ENCODE measurements around the gene COL7A1. TPM values are rescaled to one million over a fixed set of nuclear protein-coding genes. Genes with fewer than 3 reads are reported as not detected.
A peak's percentile ranks its signal among the peaks of the same experiment; 100 is the strongest.

The COL7A1 gene
- total RNA-seq, 1 donor from 2014 or later = 337 TPM

- H3K4me3 ChIP-seq (ENCODE audit: low read depth, low read length) = no peak overlapping the region
- no peak for TF ChIP-seq CTCF (IDR thresholded peaks at IDR 0.05; ENCODE audit: insufficient read depth, low read length, poor library complexity, severe bottlenecking)
- H3K36me3 ChIP-seq (ENCODE audit: control insufficient read depth, insufficient read depth, low read length) = peaks cover 10% of the 10 kb centered on the region
- no peak for DNase-seq (ENCODE audit: low read depth)
- H3K27me3 ChIP-seq (ENCODE audit: control insufficient read depth, insufficient read depth, low read length) = no peaks in the 10 kb centered on the region
Observed at GRCh38 chr3:48599509-48600285, 4.6 kb upstream of the COL7A1 start.

- TF ChIP-seq CTCF (IDR thresholded peaks at IDR 0.05; ENCODE audit: insufficient read depth, low read length, poor library complexity, severe bottlenecking) = no peak
- Histone ChIP-seq H3K36me3 (ENCODE audit: control insufficient read depth, insufficient read depth, low read length) (peaks cover 8% of the 10 kb centered on the region), H3K27me3 (ENCODE audit: control insufficient read depth, insufficient read depth, low read length) (no peaks in the 10 kb centered on the region), H3K4me3 (ENCODE audit: low read depth, low read length) (no peak overlapping the region)
- DNase-seq (ENCODE audit: low read depth) = no peak
Observed at GRCh38 chr3:48599077-48599501, 4.0 kb upstream of the COL7A1 start.

GRCh38 chr3:48598323-48599076 is 3.4 kb upstream of the COL7A1 start:
- Histone ChIP-seq H3K4me3 (ENCODE audit: low read depth, low read length) (no peak overlapping the region), H3K36me3 (ENCODE audit: control insufficient read depth, insufficient read depth, low read length) (peaks cover 8% of the 10 kb centered on the region), H3K27me3 (ENCODE audit: control insufficient read depth, insufficient read depth, low read length) (no peaks in the 10 kb centered on the region)
- peak; percentile 76 for DNase-seq (ENCODE audit: low read depth)
- TF ChIP-seq CTCF (IDR thresholded peaks at IDR 0.05; ENCODE audit: insufficient read depth, low read length, poor library complexity, severe bottlenecking) = peak; percentile 16

- peaks cover 8% of the 10 kb centered on the region for H3K36me3 ChIP-seq (ENCODE audit: control insufficient read depth, insufficient read depth, low read length)
- H3K27me3 ChIP-seq (ENCODE audit: control insufficient read depth, insufficient read depth, low read length) = no peaks in the 10 kb centered on the region
- no peak for TF ChIP-seq CTCF (IDR thresholded peaks at IDR 0.05; ENCODE audit: insufficient read depth, low read length, poor library complexity, severe bottlenecking)
- H3K4me3 ChIP-seq (ENCODE audit: low read depth, low read length) = no peak overlapping the region
- DNase-seq (ENCODE audit: low read depth) = no peak
Observed at GRCh38 chr3:48597408-48597800, 2.3 kb upstream of the COL7A1 start.

GRCh38 chr3:48596676-48597407 is 1.7 kb upstream of the COL7A1 start:
- Histone ChIP-seq H3K27me3 (ENCODE audit: control insufficient read depth, insufficient read depth, low read length) (no peaks in the 10 kb centered on the region), H3K4me3 (ENCODE audit: low read depth, low read length) (no peak overlapping the region), H3K36me3 (ENCODE audit: control insufficient read depth, insufficient read depth, low read length) (peaks cover 6% of the 10 kb centered on the region)
- no peak for DNase-seq (ENCODE audit: low read depth)
- TF ChIP-seq CTCF (IDR thresholded peaks at IDR 0.05; ENCODE audit: insufficient read depth, low read length, poor library complexity, severe bottlenecking) = no peak
